ENCODE measurements around the gene ANKLE2. TPM values are rescaled to one million over a fixed set of nuclear protein-coding genes. Genes with fewer than 3 reads are reported as not detected.
A peak's percentile ranks its signal among the peaks of the same experiment; 100 is the strongest.
"Not testable (repeated sequence)": the region's sequence is repeated elsewhere in the genome, so short reads cannot be mapped to it uniquely, and the experiment has no call there.

The ANKLE2 gene
- total RNA-seq, 1 donor from 2014 or later, result 16.9 TPM

DNA sequence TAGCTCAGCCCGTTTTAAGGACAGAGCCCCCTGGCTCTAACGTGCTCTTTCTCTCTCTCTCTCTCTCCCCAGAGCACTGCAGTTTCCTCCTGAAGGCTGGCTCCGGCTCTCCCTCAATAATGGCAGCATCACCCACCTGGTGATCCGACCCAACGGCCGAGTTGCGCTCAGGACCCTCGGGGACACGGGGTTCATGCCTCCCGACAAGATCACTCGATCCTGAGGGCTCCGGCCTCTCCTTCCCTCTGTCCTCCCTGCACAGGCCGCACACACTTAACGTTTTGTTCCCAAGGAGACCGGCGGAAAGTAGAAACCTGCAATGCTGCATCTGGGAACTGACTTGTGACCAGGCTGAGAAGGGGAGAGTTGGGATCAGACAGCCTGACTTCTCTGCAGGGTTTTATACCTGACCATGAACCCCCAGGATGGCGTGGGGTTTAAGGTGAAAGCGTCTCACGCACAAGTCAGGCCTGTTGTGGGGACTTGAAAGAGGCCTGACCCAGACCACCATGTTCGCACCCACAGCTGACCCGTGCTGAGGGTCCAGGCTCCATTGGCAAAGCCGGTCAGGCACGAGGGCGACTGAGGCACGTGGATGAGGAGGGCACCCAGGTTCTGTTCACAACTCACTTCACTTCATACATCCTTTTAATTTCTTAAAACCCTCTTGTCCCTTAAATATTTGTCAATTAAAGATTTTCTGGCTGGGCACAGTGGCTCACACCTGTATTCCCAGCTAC lies 40.9 kb downstream of the ANKLE2 start:
- no peak for DNase-seq (ENCODE audit: low spot score)
- no peak for ATAC-seq

DNA sequence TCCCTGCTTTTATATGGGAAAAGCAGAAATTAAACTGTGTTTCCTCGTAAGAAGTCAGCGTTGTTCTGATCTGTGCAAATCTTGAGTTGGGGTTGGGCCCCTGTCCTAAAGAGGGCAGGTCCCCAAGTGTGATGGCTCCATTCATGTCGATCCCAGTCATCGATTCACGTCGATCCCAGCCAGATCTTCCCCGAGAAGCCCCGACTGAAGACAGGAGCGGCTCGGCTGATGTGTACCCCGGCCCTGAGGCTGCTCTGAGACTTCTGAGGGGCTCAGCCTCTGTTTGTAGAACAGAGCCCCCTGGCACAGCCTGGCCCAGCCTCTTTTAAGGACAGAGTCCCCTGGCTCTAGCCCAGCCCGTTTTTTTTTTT lies 41.7 kb downstream of the ANKLE2 start:
- ATAC-seq (no peak), DNase-seq (ENCODE audit: low spot score) (no peak)

DNA sequence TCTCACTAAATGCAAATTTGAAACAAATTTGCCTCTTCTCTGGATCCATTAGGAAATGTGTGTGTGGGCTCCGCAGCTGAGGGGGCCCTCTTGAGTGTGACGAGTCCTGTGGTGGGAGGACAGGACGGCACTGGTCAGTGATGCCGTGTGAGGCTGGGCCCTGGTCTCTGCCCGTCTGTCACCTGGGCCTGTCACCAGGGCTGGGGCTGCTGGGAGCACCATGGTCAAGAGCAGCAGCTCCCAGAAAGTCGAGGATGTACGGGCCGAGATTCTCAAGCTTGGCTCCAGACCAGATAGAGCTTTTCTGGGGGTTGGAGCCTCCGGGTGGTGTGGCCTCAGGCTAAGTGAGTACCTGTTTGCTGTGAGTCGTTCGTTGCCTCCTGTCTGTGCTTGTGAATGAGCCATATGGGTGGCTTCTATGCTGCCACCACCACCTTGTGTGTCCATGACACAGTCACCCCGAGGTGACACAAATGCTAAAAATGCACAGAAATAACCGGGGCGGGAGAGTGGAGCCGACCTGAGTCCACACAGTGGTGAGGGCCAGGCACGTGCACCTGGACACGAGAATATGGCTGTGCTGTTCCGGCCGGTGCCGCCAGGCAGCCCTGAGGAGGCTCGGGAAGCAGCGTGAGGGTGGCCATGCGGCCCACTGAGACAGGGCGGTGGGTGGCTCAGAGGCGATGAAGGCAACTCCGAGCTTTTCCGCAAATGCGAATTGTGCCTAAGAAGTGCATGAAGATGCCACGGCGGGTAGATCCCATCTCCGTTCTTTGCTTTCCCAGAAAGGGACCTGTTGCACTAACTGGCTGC lies 42.3 kb downstream of the ANKLE2 start:
- no peak for DNase-seq (ENCODE audit: low spot score)
- no peak for ATAC-seq

DNA sequence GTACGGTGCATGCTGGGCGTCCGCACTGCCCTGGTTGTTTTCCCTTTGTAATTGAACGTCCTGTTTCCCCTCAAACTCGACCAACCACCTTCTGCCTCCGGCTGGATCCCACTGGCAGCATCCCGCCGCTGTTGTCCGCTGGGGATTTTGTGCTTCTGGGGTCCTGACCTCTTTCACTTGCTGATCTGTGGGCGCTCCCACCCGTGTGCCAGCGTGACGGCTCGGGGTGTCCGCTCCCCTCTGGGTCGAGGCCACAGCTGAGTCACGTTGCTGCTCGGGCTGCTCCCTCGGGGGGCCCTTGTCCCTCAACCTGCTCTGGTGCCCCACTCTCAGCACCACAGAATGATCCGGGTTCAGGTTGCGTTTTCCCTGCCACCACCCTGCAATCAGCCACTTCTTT lies 43.0 kb downstream of the ANKLE2 start:
- DNase-seq (ENCODE audit: low spot score) (no peak), ATAC-seq (no peak)

DNA sequence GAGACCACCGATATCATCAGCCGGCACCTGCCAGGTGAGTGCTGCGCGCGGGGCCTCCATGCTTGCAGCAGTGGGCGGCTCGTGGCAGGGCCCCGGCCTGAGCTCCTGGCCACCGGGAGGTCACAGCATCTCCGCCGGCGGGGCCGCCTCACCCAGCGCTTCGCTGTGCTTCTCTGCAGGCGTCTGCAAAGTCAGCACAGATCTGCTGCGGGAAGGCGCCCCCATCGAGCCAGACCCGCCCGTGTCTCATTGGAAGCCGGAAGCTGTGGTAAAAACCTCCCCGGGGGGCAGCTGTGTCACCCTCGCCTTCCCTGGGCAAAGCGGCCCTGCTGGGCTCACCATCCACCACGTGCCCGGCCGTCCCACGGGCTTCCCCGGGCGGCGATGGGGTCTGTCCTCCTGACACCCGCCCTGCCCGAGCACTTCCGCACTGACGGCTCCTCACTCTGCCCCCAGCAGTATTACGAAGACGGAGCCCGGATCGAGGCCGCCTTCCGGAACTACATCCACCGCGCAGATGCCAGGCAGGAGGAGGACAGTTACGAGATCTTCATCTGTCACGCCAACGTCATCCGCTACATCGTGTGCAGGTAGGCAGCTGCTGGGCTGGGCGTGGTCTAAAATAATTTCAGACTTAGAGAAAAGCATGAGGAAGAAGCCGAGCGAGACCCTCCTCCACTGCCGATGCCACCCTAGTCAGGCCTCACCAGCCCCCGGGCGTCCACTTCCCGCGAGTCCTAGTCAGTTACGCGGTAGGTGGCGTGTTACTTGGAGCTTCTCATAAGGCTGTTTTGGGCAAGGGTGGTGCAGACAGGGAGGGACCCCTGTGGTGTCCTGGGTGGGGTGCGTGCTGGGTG lies 43.9 kb downstream of the ANKLE2 start:
- ATAC-seq (no peak), DNase-seq (ENCODE audit: low spot score) (no peak)

DNA sequence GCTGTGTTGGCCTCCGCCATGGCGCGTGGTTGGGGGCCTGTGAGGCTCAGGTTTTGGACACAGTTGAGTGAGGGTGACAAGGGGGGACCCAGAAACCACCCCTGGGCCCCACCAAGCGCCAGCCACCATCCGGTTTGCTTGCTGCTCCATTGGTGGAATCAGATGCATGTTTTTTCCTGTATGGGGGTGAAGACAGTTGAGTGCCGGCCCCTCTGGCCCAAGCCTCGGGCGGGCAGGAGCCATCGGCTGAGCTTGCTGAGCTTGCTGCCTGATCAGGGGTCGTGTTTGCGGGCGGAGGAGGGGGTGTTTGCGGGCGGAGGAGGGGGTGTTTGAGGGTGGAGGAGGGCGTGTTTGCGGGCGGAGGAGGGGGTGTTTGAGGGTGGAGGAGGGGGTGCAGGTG lies 44.6 kb downstream of the ANKLE2 start:
- ATAC-seq, result no peak
- no peak for DNase-seq (ENCODE audit: low spot score)

DNA sequence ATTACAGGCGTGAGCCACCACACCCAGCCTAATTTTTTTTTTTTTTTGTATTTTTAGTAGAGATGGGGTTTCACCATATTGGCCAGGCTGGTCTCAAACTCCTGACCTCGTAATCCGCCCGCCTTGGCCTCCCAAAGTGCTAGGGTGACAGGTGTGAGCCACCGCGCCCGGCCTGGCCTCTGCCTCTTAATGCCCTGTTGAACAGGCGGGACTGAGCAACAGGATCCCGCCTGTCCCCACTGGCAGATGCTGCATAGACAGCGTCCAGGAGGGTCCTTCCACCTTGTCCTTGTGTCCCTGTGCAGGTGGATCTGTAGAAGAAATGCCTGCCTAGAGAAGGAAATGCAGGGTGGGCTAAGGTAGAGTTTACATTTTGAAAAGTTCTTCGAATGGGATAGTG lies 45.3 kb downstream of the ANKLE2 start:
- no peak for ATAC-seq
- no peak for DNase-seq (ENCODE audit: low spot score)

DNA sequence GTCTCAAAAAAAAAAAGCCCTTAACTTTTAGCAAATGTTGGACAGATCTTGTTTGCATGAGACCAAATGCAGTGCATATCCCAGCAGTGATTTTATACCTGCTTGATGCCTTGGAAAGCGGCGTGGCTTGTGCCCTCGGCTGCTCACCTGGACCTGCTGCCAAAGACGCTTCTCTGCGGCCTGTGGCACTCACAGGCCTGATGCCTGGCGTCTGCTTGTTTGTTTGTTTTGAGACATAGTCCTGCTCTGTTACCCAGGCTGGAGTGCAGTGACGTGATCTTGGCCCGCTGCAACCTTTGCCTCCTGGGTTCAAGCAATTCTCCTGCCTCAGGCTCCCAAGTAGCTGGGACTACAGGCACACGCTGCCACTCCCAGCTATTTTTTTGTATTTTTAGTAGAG lies 45.8 kb downstream of the ANKLE2 start:
- DNase-seq (ENCODE audit: low spot score), result peak; percentile 79
- ATAC-seq, result peak; percentile 75

DNA sequence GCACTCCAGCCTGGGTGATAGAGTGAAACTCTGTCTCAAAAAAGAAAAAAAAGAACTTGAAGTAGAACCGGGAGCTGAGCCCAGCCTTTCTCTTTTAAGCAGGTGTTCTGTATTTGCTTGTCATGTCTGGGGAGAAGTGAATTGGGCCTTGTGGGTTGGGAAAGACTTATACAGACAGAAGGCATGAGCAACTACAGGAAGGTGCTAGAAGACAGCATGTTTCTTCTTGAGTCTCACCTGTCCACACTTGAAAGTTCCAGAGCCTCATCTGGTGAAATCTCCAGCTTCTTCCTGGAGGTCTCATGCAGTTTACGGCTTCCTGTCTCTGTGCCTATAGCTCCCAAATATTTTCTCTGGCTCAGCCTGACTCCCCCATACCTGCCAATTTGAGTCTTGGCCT lies 48.5 kb downstream of the ANKLE2 start:
- ATAC-seq (no peak), DNase-seq (ENCODE audit: low spot score) (no peak)

DNA sequence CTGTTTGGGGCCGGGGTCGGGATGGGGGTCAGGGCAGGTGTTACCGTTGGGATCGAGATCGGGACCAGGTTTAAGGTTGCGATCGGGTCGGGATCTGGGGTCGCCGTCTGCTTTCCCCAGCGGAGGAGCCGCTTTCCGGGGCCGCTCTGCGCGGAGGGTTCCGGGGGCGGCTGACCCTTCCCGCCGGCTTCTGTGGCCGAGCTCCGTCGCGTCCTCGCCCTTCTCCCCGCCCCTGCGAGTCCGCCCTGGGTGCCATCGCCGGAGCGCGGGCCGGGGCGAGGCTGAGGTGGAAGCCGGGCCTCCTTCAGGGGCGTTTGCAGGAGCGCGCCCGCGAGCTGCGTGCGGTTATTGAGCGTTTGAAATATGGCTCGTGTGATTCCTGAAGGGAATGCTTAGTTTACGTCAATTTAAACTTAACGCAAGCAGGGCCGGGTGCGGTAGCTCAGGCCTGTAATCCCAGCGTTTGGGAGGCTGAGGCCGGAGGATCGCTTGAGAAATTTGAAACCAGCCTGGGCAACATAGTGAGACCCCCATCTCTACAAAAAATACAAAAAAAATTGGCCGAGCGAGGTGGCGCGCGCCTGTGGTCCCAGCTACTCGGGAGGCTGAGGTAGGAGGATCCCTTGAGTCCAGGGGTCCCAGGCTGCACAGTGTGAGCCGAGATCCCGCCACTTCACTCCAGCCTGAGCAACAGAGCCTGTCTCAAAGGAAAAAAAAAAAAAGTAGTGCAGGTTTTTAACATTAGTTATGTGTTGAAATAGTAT lies 50.4 kb downstream of the ANKLE2 start:
- ATAC-seq (peak; percentile 3), DNase-seq (ENCODE audit: low spot score) (peak; percentile 58)

DNA sequence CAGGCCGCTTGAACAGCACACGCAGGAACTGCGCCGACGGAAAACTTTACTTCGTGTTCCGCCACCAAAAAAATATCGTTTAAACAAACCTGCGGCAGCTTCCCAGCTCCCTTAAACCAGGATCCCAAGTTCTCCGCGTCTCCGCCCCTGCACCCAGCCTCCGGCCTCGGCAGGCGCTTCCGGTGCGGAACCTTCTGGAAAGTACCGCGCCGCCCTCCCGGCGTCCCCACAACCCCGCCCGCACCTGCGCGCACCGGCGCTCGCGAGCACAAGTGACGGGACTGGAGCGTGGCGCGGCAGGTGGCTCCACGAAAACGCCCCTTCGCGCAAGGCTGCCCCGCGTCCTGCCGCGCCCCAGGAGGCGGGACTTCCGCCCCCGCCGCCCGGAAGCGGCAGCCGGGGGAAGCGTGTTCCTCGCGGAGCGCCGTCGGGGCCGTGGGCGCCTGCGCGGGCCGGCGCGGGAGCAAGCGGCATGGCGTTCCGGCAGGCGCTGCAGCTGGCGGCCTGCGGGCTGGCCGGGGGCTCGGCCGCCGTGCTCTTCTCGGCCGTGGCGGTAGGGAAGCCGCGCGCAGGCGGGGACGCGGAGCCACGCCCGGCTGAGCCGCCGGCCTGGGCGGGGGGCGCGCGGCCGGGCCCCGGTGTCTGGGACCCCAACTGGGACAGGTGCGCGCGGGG lies 51.1 kb downstream of the ANKLE2 start, which contains the start of gene PGAM5:
Gene PGAM5, plus strand, starts transcription at position 438 of the 675 bp plus-strand sequence. Its CDS starts 35 bp downstream, at position 473.
- DNase-seq (ENCODE audit: low spot score) (peak; percentile 96), ATAC-seq (peak; percentile 86)

DNA sequence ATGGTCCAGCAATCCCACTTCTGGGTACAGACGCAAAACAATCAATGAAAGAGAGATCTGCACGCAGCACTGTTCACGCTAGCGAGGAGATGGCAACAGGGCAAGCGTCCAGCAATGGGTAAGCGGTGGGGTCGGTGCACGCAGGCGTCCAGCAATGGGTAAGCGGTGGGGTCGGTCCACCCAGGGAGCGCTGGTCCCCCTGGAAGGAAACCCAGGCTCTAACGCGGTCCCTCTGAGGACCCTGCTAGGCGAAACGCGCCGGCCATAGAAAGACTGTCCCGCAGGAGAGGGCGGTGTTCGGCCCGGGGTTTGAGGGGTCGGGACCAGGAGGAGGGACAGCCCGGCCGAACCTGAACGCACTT lies 51.6 kb downstream of the ANKLE2 start:
- ATAC-seq (peak; percentile 51), DNase-seq (ENCODE audit: low spot score) (peak; percentile 62)

DNA sequence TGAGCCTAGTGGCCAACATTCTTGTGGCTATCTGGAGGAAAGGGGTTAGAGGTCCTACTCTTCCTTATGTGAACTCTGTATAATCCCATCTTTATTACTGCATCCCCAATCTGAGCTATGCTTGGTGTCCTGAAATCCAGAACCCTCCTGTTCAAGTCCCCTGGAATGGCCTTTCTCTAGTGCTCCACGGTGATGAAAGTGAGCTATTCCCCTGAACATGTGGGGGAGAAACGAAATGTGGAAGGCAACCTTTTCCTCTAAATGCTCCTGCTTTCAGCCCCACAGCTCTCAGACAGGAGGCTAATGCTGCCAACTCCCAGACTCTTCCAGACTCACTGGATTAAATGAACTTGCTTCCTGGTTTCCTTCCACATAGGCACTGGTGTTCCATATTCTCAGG lies 53.5 kb downstream of the ANKLE2 start:
- no peak for DNase-seq (ENCODE audit: low spot score)
- no peak for ATAC-seq

DNA sequence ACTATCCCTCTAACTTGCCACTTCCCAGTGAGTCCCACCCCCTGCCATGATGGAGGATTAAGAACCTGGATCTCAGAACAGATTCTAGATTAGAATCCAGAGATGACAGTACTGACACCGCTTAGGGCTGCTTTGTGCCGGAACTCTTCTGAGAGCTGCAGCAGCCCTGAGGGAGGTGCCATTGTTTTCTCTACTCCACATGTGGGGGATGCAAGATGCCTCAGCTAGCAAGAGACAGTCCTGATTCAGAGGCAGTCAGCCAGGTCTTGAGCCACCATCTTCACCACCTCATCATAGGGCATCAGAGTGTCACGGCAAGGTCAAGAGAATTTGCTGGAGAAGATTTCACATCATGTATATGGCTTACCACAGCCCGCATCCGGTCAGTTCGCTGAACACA lies 54.4 kb downstream of the ANKLE2 start:
- DNase-seq (ENCODE audit: low spot score) (no peak), ATAC-seq (no peak)

DNA sequence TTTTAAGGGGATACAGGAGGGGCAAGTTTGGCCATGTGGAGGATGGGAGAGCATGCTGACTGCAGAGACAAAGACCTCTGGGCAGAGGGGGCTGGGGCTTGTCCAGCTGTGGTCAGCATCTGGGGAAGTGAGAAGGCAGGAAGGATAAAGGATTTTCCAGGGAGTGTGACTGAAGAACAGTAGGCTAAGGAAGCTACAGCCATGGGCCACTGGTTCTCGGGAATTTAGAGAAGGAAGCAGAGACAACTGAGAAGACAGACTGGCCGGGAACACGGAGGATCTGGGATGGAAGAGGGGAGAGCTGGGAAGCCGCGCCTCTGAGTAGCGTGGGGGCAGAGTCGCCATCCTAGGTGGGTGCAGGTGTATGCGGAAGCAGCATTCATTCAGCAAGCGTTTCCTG lies 58.0 kb downstream of the ANKLE2 start:
- ATAC-seq (no peak), DNase-seq (ENCODE audit: low spot score) (no peak)

DNA sequence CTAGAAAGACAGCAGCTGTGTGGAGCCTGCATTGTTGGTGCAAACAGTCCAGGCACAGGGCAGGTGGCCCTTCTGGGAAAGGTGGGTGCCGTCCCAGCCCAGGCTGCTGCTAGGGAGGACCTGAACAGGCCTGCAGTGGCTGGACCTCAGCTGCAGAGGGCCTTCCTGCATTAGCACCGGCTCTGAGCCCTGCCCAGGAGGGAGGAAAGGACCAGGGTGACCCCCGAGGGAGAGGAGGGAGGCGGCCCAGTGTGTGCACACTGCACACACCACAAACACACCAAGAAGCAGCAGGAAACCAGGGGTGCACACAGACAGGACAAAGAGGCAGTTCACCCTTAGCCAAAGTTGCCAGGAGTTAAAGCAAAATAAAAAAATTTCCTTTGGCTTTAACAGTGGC lies 59.0 kb downstream of the ANKLE2 start:
- ATAC-seq (no peak), DNase-seq (ENCODE audit: low spot score) (no peak)

DNA sequence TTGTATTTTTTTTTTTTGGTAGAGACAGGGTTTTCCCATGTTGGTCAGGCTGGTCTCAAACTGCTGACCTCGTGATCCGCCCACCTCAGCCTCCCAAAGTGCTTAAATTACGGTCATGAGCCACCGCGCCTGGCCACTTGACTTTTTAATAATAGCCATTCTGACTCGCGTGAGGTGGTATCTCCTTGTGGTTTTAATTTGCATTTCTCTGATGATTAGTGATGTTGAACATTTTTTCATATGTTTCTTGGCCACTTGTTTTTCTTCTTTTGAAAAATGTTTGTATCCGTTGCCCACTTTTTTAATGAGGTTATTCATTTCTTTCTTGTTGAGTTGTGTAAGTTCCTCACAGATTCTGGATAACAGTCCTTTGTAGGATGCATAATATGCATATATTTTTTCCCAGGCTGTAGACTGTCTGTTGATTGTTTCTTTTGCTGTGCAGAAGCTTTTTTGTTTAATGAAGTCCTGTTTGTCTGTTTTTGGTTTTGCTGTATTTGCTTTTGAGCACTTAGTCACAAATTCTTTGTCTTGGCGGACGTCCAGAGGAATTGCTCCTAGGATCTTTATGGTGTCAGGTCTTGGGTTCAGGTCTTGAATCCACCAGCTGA lies 61.3 kb downstream of the ANKLE2 start:
- ATAC-seq (peak; percentile 15), DNase-seq (ENCODE audit: low spot score) (no peak)

DNA sequence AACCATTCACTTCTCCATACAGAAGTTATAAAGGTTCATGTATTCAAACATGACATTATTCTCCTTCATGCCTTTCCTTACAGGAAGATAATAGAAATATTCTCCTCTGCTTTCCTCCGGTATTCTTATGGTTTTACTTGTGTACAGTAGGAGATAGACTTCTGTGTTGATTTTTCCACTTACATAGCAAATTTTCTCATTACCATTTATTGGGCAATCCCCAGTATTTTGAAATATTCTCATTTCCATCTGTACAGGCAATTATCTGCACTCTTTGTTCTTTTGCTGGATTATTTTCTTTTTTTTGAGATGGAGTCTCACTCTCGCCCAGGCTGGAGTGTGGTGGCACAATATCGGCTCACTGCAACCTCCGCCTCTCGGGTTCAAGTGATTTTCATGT lies 63.3 kb downstream of the ANKLE2 start:
- no peak for ATAC-seq
- no peak for DNase-seq (ENCODE audit: low spot score)

DNA sequence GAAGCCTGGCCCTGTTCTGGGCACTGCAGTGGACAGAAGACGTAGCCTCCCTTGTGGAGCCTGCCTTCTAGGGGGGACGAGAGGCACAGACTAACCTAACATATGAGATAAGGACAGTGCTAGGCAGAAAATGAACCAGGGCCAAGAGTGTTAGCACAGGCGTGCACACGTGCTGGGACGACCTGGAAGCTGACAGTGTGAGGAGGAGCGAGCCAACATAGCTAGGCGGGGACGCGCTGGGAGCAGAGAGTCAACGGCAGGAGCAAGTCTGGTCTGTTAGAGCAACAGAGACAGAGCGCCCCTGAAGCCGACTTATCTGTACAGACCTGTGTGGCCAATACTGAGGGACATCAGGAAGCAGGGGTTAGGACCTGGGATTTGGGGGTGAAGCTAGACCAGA lies 66.2 kb downstream of the ANKLE2 start:
- ATAC-seq, result peak; percentile 95
- peak; percentile 89 for DNase-seq (ENCODE audit: low spot score)

DNA sequence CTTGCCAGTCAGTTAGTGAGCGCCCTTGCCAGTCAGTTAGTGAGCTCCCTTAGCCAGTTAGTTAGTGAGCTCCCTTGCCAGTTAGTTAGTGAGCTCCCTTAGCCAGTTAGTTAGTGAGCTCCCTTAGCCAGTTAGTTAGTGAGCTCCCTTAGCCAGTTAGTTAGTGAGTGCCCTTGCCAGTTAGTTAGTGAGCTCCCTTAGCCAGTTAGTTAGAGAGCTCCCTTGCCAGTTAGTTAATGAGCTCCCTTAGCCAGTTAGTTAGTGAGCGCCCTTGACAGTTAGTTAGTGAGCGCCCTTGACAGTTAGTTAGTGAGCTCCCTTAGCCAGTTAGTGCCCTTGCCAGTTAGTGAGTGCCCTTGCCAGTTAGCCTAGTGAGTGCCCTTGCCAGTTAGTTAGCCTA lies 66.7 kb downstream of the ANKLE2 start:
- not testable (repeated sequence) for ATAC-seq; DNase-seq (ENCODE audit: low spot score)
